Cardiac muscle cell (in vitro differentiated cells and primary cell): ENCODE measurements around the gene NOS1. TPM values are rescaled to one million over a fixed set of nuclear protein-coding genes. Genes with fewer than 3 reads are reported as not detected.

Source experiments
- DNase-seq, 2 donors: peaks; one replicate each; pipeline versions ENCODE4 v3.0.0 to v3.0.0-alpha.2; 2010 to 2017; ENCODE audit warnings: low read depth in 1 of 2, low spot score in 1 of 2
- H3K27ac ChIP-seq: fragments of 200-600 bp; sonication (generic); 2 replicates; pipeline ENCODE4 v1.5.1; 2016
- H3K27me3 ChIP-seq: fragments of 200-600 bp; sonication (generic); 2 replicates; pipeline ENCODE4 v1.6.0; 2016; ENCODE audit warnings: control low read depth
- H3K36me3 ChIP-seq: fragments of 200-600 bp; sonication (generic); 2 replicates; pipeline ENCODE4 v1.5.1; 2016; ENCODE audit warnings: control low read depth
- H3K4me1 ChIP-seq: fragments of 200-600 bp; sonication (generic); 2 replicates; pipeline ENCODE4 v1.8.1; 2017; ENCODE audit warnings: low read depth, mild to moderate bottlenecking, mixed run types
- H3K4me3 ChIP-seq: fragments of 200-600 bp; sonication (generic); 2 replicates; pipeline ENCODE4 v1.5.1; 2016; ENCODE audit warnings: mild to moderate bottlenecking
- H3K9me3 ChIP-seq: fragments of 200-600 bp; sonication (generic); 2 replicates; pipeline ENCODE4 v1.5.1; 2017; ENCODE audit warnings: low read depth, mild to moderate bottlenecking, control low read depth
- polyA plus RNA-seq: library from polyadenylated mRNA; unstranded; fragments of >200 nt; fragmentation: Nextera tagmentation; extraction: Ambion mirVana; gene quantifications from 2 replicates; pipeline ENCODE4 v1.2.1, GENCODE V29; 2016
- total RNA-seq: library from RNA; depleted of rRNA; stranded (reverse); fragments of >200 nt; gene quantifications from 2 replicates; pipeline ENCODE4 v1.2.3, GENCODE V29; 2016
- TF ChIP-seq, protein P1 (sequence below): IDR thresholded peaks from 2 replicates; pipeline ENCODE4 v1.5.1; 2012; ENCODE audit warnings: low read depth, mild to moderate bottlenecking, low read length

The NOS1 gene
- total and polyA plus RNA-seq, 2 experiments from 2014 or later, result not detected

DNA sequence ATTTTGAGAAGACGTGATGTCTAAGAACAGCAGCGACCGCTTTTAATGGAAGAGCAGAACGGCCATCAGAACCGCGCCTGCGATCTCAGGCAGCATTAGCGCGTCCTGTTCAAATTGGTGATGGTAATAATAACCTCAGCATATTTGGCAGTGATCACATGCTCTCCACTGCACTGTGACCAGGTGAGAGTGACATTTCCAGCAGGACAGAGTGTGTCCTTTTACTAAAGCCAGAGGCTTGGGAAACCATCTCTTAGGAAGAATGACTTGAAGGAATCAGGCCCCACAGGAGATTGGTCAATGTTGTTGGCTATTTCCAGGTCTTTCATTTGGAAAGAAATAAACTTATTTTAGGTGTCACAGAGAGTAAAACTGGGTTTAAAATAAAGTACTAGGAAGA lies 119.7 kb downstream of the NOS1 start:
- no peaks in the 10 kb centered on the region for H3K36me3 ChIP-seq
- H3K4me1 ChIP-seq, result no peaks in the 10 kb centered on the region
- TF ChIP-seq, protein P1, sequence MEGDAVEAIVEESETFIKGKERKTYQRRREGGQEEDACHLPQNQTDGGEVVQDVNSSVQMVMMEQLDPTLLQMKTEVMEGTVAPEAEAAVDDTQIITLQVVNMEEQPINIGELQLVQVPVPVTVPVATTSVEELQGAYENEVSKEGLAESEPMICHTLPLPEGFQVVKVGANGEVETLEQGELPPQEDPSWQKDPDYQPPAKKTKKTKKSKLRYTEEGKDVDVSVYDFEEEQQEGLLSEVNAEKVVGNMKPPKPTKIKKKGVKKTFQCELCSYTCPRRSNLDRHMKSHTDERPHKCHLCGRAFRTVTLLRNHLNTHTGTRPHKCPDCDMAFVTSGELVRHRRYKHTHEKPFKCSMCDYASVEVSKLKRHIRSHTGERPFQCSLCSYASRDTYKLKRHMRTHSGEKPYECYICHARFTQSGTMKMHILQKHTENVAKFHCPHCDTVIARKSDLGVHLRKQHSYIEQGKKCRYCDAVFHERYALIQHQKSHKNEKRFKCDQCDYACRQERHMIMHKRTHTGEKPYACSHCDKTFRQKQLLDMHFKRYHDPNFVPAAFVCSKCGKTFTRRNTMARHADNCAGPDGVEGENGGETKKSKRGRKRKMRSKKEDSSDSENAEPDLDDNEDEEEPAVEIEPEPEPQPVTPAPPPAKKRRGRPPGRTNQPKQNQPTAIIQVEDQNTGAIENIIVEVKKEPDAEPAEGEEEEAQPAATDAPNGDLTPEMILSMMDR, result no peak
- no peak for DNase-seq
- H3K27me3 ChIP-seq, result no peaks in the 10 kb centered on the region
- no peaks in the 10 kb centered on the region for H3K9me3 ChIP-seq
- no peak overlapping the region for H3K4me3 ChIP-seq
- no peak overlapping the region for H3K27ac ChIP-seq

DNA sequence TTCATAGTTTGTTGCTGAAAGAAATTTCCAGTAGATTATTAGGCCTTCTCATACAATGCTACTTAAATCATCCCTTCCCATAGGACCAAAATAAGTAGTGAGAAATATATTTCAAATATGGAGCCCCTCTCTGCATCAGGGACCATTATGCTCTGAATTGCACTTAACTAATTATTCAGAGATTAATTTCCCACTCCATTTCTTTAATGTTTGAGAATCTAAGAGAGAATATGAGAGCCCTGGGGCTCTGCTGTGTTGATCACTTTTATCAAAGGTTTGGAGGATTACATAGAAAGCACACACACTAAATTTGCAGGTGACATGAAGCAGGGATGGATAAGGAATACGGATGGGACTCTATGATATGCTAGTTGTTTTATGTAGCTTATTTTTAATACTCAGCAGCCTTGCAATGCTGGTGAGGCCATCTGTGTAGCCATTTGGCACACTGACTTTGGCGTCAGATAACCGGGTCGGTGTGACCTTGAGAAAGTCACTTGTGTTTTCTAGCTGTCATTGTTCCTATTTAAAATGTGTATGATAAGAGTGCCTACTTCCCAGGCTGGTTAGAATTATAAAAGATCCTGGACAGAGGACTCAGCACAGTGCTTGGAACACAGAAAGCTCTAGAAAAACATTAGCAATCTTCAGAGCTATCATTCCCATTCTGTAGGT lies 121.2 kb downstream of the NOS1 start:
- Histone ChIP-seq H3K27me3 (peaks cover 3% of the 10 kb centered on the region), H3K4me1 (no peaks in the 10 kb centered on the region), H3K9me3 (no peaks in the 10 kb centered on the region), H3K36me3 (no peaks in the 10 kb centered on the region), H3K4me3 (no peak overlapping the region), H3K27ac (no peak overlapping the region)
- DNase-seq, result no peak
- TF ChIP-seq, protein P1, result no peak

DNA sequence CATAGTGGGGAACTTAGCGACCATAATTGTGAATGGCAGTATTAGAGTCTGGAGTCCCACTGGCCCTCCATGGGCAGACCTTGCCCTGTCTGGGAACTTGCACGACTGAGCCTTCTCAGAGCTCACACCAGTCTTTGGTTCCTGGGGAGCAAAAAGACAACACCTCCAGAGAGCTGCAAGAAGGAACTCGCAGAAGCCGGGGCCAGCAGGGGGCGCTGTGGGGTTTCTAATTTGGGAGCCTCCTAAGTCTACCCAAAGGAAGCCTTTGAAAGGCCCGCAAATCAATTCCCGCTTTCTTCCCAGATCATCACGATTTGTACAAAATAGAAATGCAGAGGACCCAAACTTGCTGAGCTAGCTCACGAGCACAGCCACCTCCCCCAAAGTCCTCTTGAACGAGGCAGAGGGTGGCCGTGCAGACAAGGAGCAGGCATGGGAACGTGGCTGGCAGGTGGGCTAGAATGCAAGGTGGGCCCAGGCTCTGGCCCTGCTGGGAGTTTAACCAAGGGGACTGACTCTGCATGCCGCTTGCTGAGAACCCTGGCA lies 124.9 kb downstream of the NOS1 start:
- Histone ChIP-seq H3K36me3 (no peaks in the 10 kb centered on the region), H3K4me3 (no peak overlapping the region), H3K27me3 (peaks cover 3% of the 10 kb centered on the region), H3K4me1 (no peaks in the 10 kb centered on the region), H3K9me3 (no peaks in the 10 kb centered on the region), H3K27ac (no peak overlapping the region)
- peak; percentile 54 to 88 for DNase-seq
- TF ChIP-seq, protein P1, result peak; percentile 76

DNA sequence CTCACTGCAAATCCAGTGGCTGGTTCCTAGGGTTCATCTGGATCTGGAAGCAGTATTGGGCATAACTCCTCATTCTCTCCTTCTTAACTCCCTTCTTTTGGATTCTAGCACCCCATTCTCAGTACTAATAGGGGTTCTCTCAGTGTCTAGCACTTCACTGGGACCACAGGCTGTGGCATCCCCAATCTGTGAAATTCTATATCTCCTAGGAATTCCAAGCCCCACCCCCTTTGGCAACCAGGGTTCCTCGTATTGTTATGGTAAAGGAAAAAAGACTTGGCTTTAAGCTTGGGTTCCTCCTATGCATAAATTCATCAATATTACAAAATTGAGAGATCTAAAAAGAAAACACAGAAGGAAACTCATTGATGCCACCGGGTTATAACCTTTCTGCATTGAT lies 126.2 kb downstream of the NOS1 start:
- Histone ChIP-seq H3K36me3 (no peaks in the 10 kb centered on the region), H3K27ac (no peak overlapping the region), H3K9me3 (no peaks in the 10 kb centered on the region), H3K27me3 (peaks cover 3% of the 10 kb centered on the region), H3K4me1 (no peaks in the 10 kb centered on the region), H3K4me3 (no peak overlapping the region)
- no peak for DNase-seq
- TF ChIP-seq, protein P1, result no peak

DNA sequence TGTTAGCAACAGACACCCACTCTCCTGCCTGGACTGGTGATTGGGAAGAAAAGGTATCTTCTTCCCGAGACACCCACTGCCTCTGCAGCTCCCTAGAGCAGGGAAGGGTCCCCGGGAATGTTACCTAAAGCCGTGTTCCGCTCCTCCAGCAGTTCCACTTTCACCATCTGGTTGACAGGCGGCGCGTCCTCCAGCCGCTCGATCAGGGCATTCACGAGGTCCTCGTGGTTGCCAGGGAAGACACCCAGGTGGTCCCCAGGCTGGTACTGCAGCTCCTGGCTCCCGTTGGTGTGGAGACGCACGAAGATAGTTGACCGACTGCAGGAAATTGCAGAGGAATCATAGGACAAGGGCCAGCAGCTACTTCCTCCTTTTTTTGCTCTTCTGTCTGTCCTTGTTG lies 127.0 kb downstream of the NOS1 start:
- TF ChIP-seq, protein P1, result no peak
- Histone ChIP-seq H3K4me1 (no peaks in the 10 kb centered on the region), H3K27ac (no peak overlapping the region)

More for the DNA sequence above, 127.0 kb downstream of the NOS1 start:
- Histone ChIP-seq H3K36me3 (no peaks in the 10 kb centered on the region), H3K9me3 (no peaks in the 10 kb centered on the region), H3K4me3 (no peak overlapping the region), H3K27me3 (peaks cover 3% of the 10 kb centered on the region)
- DNase-seq, result no peak
